ENCODE results near the gene MRPL50.

DNA sequence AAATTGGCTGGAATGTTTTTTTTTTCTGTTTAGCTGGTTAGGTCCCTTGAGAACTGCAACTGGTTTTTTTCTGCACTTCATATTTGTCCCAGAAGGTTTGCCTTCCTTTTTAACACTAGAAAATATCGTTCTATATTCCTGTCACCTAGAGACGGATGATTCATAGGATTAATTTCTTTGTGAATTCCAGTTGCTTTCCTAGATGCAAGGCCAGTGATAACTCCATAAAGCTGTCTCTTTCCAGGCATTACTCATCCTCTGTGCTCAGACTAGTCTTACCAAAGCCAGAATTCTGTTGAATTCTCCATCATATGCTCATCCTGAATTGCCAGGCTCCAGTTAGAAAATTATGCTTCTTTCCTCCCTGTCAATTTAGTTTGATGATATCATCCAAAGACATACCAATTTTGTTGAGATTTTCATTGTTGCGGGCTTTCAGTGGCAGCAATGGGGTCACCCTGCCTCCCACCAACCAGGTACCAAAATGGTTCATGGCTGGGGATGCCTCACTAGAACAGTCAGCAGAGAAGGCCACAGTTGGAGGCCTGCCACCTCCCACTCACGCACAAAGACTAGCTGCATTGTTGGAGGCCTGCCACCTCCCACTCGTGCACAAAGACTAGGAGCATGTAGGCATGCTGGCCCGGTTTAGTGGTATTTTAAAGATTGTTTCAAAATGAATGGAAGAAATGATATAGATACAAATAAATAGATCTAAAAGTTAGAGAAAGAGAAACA lies 22.1 kb downstream of the MRPL50 start:
- TF ChIP-seq, protein P1, sequence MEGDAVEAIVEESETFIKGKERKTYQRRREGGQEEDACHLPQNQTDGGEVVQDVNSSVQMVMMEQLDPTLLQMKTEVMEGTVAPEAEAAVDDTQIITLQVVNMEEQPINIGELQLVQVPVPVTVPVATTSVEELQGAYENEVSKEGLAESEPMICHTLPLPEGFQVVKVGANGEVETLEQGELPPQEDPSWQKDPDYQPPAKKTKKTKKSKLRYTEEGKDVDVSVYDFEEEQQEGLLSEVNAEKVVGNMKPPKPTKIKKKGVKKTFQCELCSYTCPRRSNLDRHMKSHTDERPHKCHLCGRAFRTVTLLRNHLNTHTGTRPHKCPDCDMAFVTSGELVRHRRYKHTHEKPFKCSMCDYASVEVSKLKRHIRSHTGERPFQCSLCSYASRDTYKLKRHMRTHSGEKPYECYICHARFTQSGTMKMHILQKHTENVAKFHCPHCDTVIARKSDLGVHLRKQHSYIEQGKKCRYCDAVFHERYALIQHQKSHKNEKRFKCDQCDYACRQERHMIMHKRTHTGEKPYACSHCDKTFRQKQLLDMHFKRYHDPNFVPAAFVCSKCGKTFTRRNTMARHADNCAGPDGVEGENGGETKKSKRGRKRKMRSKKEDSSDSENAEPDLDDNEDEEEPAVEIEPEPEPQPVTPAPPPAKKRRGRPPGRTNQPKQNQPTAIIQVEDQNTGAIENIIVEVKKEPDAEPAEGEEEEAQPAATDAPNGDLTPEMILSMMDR (IDR thresholded peaks at IDR 0.05), result no peak
- no peak for TF ChIP-seq POLR2A (IDR thresholded peaks at IDR 0.05)

Measured in uterus (tissue), 2 donors.